Cardiac muscle cell (in vitro differentiated cells and primary cell): ENCODE results near the gene KIAA0825. TPM values are rescaled to one million over a fixed set of nuclear protein-coding genes. Genes with fewer than 3 reads are reported as not detected.

ENCODE experiments used
- DNase-seq, 2 donors: peaks; one replicate each; pipeline versions ENCODE4 v3.0.0 to v3.0.0-alpha.2; 2010 to 2017; ENCODE audit warnings: low read depth in 1 of 2, low spot score in 1 of 2
- H3K27ac ChIP-seq: fragments of 200-600 bp; sonication (generic); 2 replicates; pipeline ENCODE4 v1.5.1; 2016
- H3K27me3 ChIP-seq: fragments of 200-600 bp; sonication (generic); 2 replicates; pipeline ENCODE4 v1.6.0; 2016; ENCODE audit warnings: control low read depth
- H3K36me3 ChIP-seq: fragments of 200-600 bp; sonication (generic); 2 replicates; pipeline ENCODE4 v1.5.1; 2016; ENCODE audit warnings: control low read depth
- H3K4me1 ChIP-seq: fragments of 200-600 bp; sonication (generic); 2 replicates; pipeline ENCODE4 v1.8.1; 2017; ENCODE audit warnings: low read depth, mild to moderate bottlenecking, mixed run types
- H3K4me3 ChIP-seq: fragments of 200-600 bp; sonication (generic); 2 replicates; pipeline ENCODE4 v1.5.1; 2016; ENCODE audit warnings: mild to moderate bottlenecking
- H3K9me3 ChIP-seq: fragments of 200-600 bp; sonication (generic); 2 replicates; pipeline ENCODE4 v1.5.1; 2017; ENCODE audit warnings: low read depth, mild to moderate bottlenecking, control low read depth
- polyA plus RNA-seq: library from polyadenylated mRNA; unstranded; fragments of >200 nt; fragmentation: Nextera tagmentation; extraction: Ambion mirVana; gene quantifications from 2 replicates; pipeline ENCODE4 v1.2.1, GENCODE V29; 2016
- total RNA-seq: library from RNA; depleted of rRNA; stranded (reverse); fragments of >200 nt; gene quantifications from 2 replicates; pipeline ENCODE4 v1.2.3, GENCODE V29; 2016
- TF ChIP-seq, protein P1 (sequence below): IDR thresholded peaks from 2 replicates; pipeline ENCODE4 v1.5.1; 2012; ENCODE audit warnings: low read depth, mild to moderate bottlenecking, low read length

Gene KIAA0825
- total and polyA plus RNA-seq, 2 experiments from 2014 or later, result 1.5 to 2.1 TPM

- no peaks in the 10 kb centered on the region for H3K4me1 ChIP-seq
- H3K27ac ChIP-seq, result no peak overlapping the region
- H3K9me3 ChIP-seq, result no peaks in the 10 kb centered on the region
- TF ChIP-seq, protein P1, sequence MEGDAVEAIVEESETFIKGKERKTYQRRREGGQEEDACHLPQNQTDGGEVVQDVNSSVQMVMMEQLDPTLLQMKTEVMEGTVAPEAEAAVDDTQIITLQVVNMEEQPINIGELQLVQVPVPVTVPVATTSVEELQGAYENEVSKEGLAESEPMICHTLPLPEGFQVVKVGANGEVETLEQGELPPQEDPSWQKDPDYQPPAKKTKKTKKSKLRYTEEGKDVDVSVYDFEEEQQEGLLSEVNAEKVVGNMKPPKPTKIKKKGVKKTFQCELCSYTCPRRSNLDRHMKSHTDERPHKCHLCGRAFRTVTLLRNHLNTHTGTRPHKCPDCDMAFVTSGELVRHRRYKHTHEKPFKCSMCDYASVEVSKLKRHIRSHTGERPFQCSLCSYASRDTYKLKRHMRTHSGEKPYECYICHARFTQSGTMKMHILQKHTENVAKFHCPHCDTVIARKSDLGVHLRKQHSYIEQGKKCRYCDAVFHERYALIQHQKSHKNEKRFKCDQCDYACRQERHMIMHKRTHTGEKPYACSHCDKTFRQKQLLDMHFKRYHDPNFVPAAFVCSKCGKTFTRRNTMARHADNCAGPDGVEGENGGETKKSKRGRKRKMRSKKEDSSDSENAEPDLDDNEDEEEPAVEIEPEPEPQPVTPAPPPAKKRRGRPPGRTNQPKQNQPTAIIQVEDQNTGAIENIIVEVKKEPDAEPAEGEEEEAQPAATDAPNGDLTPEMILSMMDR, result no peak
- H3K36me3 ChIP-seq, result no peaks in the 10 kb centered on the region
- peaks cover 8% of the 10 kb centered on the region for H3K27me3 ChIP-seq
- peak in 1 of 2 donors; percentile 16 for DNase-seq
- H3K4me3 ChIP-seq, result no peak overlapping the region
Measured at GRCh38 chr5:94240993-94241651, 377.3 kb downstream of the KIAA0825 start.

DNA sequence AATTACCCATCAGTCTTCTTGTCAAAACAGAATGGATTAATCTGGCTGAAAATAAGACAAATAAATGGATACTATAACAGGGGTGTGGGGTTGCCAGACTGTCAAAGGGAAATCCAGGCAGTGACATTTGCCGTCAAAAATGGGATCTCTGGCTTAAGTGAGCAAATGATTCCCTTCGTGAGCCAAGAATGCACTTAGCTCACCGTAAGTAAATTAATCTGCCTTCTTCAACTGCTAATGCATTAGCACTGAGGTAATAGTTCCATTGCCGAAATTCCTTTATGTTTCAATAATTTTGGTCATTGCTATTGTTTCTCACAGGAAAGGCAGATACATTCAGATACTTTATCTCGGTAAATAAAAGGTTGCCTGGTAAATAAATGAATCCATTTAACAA lies 377.8 kb downstream of the KIAA0825 start:
- H3K36me3 ChIP-seq, result no peaks in the 10 kb centered on the region
- TF ChIP-seq, protein P1, result no peak
- H3K4me3 ChIP-seq, result no peak overlapping the region
- no peaks in the 10 kb centered on the region for H3K9me3 ChIP-seq
- no peaks in the 10 kb centered on the region for H3K4me1 ChIP-seq
- no peak overlapping the region for H3K27ac ChIP-seq
- DNase-seq, result no peak
- H3K27me3 ChIP-seq, result peaks cover 8% of the 10 kb centered on the region

DNA sequence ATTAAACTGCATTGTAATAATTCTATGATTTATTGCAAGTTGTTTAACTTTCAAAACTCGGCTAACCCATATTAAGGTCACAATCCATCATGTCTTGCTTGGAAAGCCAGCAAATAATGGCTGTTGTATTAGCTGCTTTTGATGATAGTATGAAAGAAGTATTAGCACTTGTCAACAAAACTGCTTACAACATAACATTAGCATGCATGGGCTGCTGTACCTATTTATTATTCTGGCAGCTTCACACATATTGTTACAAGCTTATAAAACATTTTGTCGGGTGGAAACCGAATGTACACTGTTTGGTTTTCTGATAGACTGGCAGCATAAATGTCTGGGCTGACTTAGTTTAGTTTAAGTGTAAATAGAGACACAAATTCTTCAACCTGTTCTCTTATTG lies 378.3 kb downstream of the KIAA0825 start:
- Histone ChIP-seq H3K36me3 (no peaks in the 10 kb centered on the region), H3K27me3 (peaks cover 8% of the 10 kb centered on the region), H3K4me3 (no peak overlapping the region), H3K4me1 (no peaks in the 10 kb centered on the region), H3K27ac (no peak overlapping the region), H3K9me3 (no peaks in the 10 kb centered on the region)
- no peak for DNase-seq
- TF ChIP-seq, protein P1, result no peak

DNA sequence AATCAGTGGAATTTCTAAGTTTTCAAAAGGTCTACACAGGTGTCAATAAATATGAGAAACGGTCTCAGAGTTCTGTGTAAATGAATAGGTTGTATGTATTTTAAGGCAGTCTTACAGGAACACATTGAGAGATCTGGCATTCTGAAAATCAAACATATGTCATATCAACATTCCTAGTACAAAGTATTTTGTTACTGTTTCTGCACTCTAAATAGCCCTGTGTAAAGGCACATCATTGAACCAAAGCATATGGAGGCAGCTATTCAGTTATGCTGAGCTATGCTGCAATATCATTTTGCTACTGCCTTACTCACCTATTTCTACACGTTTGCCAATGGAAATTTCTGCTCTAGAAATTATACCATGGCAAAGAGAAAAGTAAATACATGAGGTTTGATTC lies 379.1 kb downstream of the KIAA0825 start:
- peaks cover 8% of the 10 kb centered on the region for H3K27me3 ChIP-seq
- no peak overlapping the region for H3K27ac ChIP-seq
- H3K4me3 ChIP-seq, result no peak overlapping the region
- no peaks in the 10 kb centered on the region for H3K9me3 ChIP-seq
- DNase-seq, result no peak
- no peaks in the 10 kb centered on the region for H3K4me1 ChIP-seq
- TF ChIP-seq, protein P1, result no peak
- H3K36me3 ChIP-seq, result no peaks in the 10 kb centered on the region

- H3K9me3 ChIP-seq, result no peaks in the 10 kb centered on the region
- no peak for DNase-seq
- H3K27me3 ChIP-seq, result no peaks in the 10 kb centered on the region
- H3K4me3 ChIP-seq, result no peak overlapping the region
- H3K27ac ChIP-seq, result no peak overlapping the region
- no peaks in the 10 kb centered on the region for H3K36me3 ChIP-seq
- no peaks in the 10 kb centered on the region for H3K4me1 ChIP-seq
- TF ChIP-seq, protein P1, result no peak
Measured at GRCh38 chr5:94234987-94235386, 383.4 kb downstream of the KIAA0825 start.
